ENCODE measurements around the gene AGPS.
"Not testable (repeated sequence)": the region's sequence is repeated elsewhere in the genome, so short reads cannot be mapped to it uniquely, and the experiment has no call there.

The AGPS gene

GRCh38 chr2:177392373-177393202 is at the start of gene AGPS:
Gene AGPS, plus strand, starts transcription at chr2:177392773. Its CDS starts 17 bp downstream, at chr2:177392790.
- peak within 1 kb of the TSS; percentile 65 for H3K27ac ChIP-seq (ENCODE audit: low read length)
- peak within 1 kb of the TSS; percentile 85 to 89 for H3K4me3 ChIP-seq (ENCODE audit: low read depth in 1 of 2, low read length in 2 of 2)
- H3K36me3 ChIP-seq (ENCODE audit: control insufficient read depth in 1 of 2, insufficient read depth in 2 of 2, low read length in 2 of 2) = peaks cover 0 to 7% of the 10 kb centered on the region in 2 donors
- peaks cover 10 to 19% of the 10 kb centered on the region in 2 donors for H3K4me1 ChIP-seq (ENCODE audit: control insufficient read depth in 1 of 2, insufficient read depth in 2 of 2, low read length in 2 of 2)
- no peaks in the 10 kb centered on the region for H3K27me3 ChIP-seq (ENCODE audit: low read depth, low read length)
- H3K9me3 ChIP-seq (ENCODE audit: control insufficient read depth in 1 of 2, low read length in 2 of 2) = no peaks in the 10 kb centered on the region

GRCh38 chr2:177343773-177344172 is 48.8 kb upstream of the AGPS start:
- no peaks in the 10 kb centered on the region for H3K9me3 ChIP-seq (ENCODE audit: control insufficient read depth in 1 of 2, low read length in 2 of 2)
- H3K4me1 ChIP-seq (ENCODE audit: control insufficient read depth in 1 of 2, insufficient read depth in 2 of 2, low read length in 2 of 2) = peaks cover 3 to 5% of the 10 kb centered on the region in 2 donors
- no peaks in the 10 kb centered on the region for H3K36me3 ChIP-seq (ENCODE audit: control insufficient read depth in 1 of 2, insufficient read depth in 2 of 2, low read length in 2 of 2)
- H3K27me3 ChIP-seq (ENCODE audit: low read depth, low read length) = no peaks in the 10 kb centered on the region
- H3K27ac ChIP-seq (ENCODE audit: low read length) = no peak overlapping the region
- no peak overlapping the region for H3K4me3 ChIP-seq (ENCODE audit: low read depth in 1 of 2, low read length in 2 of 2)

GRCh38 chr2:177344316-177344715 is 48.3 kb upstream of the AGPS start:
- Histone ChIP-seq H3K4me3 (ENCODE audit: low read depth in 1 of 2, low read length in 2 of 2) (no peak overlapping the region), H3K36me3 (ENCODE audit: control insufficient read depth in 1 of 2, insufficient read depth in 2 of 2, low read length in 2 of 2) (no peaks in the 10 kb centered on the region), H3K9me3 (ENCODE audit: control insufficient read depth in 1 of 2, low read length in 2 of 2) (no peaks in the 10 kb centered on the region), H3K27me3 (ENCODE audit: low read depth, low read length) (no peaks in the 10 kb centered on the region), H3K27ac (ENCODE audit: low read length) (no peak overlapping the region), H3K4me1 (ENCODE audit: control insufficient read depth in 1 of 2, insufficient read depth in 2 of 2, low read length in 2 of 2) (peaks cover 5 to 6% of the 10 kb centered on the region in 2 donors)

- Histone ChIP-seq H3K36me3 (ENCODE audit: control insufficient read depth in 1 of 2, insufficient read depth in 2 of 2, low read length in 2 of 2) (no peaks in the 10 kb centered on the region), H3K27ac (ENCODE audit: low read length) (no peak overlapping the region)
Measured at GRCh38 chr2:177346192-177346591, 46.4 kb upstream of the AGPS start.

GRCh38 chr2:177347570-177347969 is 45.0 kb upstream of the AGPS start:
- no peaks in the 10 kb centered on the region for H3K9me3 ChIP-seq (ENCODE audit: control insufficient read depth in 1 of 2, low read length in 2 of 2)
- no peaks in the 10 kb centered on the region for H3K27me3 ChIP-seq (ENCODE audit: low read depth, low read length)
- peaks cover 11 to 12% of the 10 kb centered on the region in 2 donors for H3K4me1 ChIP-seq (ENCODE audit: control insufficient read depth in 1 of 2, insufficient read depth in 2 of 2, low read length in 2 of 2)
- no peak overlapping the region for H3K4me3 ChIP-seq (ENCODE audit: low read depth in 1 of 2, low read length in 2 of 2)
- H3K27ac ChIP-seq (ENCODE audit: low read length) = no peak overlapping the region
- no peaks in the 10 kb centered on the region for H3K36me3 ChIP-seq (ENCODE audit: control insufficient read depth in 1 of 2, insufficient read depth in 2 of 2, low read length in 2 of 2)

More at GRCh38 chr2:177346192-177346591, 46.4 kb upstream of the AGPS start:
- Histone ChIP-seq H3K4me1 (ENCODE audit: control insufficient read depth in 1 of 2, insufficient read depth in 2 of 2, low read length in 2 of 2) (peaks cover 5 to 6% of the 10 kb centered on the region in 2 donors), H3K9me3 (ENCODE audit: control insufficient read depth in 1 of 2, low read length in 2 of 2) (no peaks in the 10 kb centered on the region), H3K4me3 (ENCODE audit: low read depth in 1 of 2, low read length in 2 of 2) (no peak overlapping the region), H3K27me3 (ENCODE audit: low read depth, low read length) (no peaks in the 10 kb centered on the region)

GRCh38 chr2:177348118-177348654 is 44.4 kb upstream of the AGPS start:
- no peaks in the 10 kb centered on the region for H3K9me3 ChIP-seq (ENCODE audit: control insufficient read depth in 1 of 2, low read length in 2 of 2)
- H3K4me1 ChIP-seq (ENCODE audit: control insufficient read depth in 1 of 2, insufficient read depth in 2 of 2, low read length in 2 of 2) = peaks cover 14 to 15% of the 10 kb centered on the region in 2 donors
- H3K4me3 ChIP-seq (ENCODE audit: low read depth in 1 of 2, low read length in 2 of 2) = no peak overlapping the region
- H3K27ac ChIP-seq (ENCODE audit: low read length) = no peak overlapping the region
- no peaks in the 10 kb centered on the region for H3K36me3 ChIP-seq (ENCODE audit: control insufficient read depth in 1 of 2, insufficient read depth in 2 of 2, low read length in 2 of 2)
- H3K27me3 ChIP-seq (ENCODE audit: low read depth, low read length) = no peaks in the 10 kb centered on the region

GRCh38 chr2:177348733-177349693 is 43.6 kb upstream of the AGPS start:
- Histone ChIP-seq H3K4me1 (ENCODE audit: control insufficient read depth in 1 of 2, insufficient read depth in 2 of 2, low read length in 2 of 2) (peaks cover 14 to 15% of the 10 kb centered on the region in 2 donors), H3K27me3 (ENCODE audit: low read depth, low read length) (no peaks in the 10 kb centered on the region), H3K27ac (ENCODE audit: low read length) (no peak overlapping the region), H3K9me3 (ENCODE audit: control insufficient read depth in 1 of 2, low read length in 2 of 2) (no peaks in the 10 kb centered on the region), H3K4me3 (ENCODE audit: low read depth in 1 of 2, low read length in 2 of 2) (no peak overlapping the region), H3K36me3 (ENCODE audit: control insufficient read depth in 1 of 2, insufficient read depth in 2 of 2, low read length in 2 of 2) (no peaks in the 10 kb centered on the region)

- not testable (repeated sequence) for H3K27me3 ChIP-seq (ENCODE audit: low read depth, low read length); H3K36me3 ChIP-seq (ENCODE audit: control insufficient read depth in 1 of 2, insufficient read depth in 2 of 2, low read length in 2 of 2); H3K4me3 ChIP-seq (ENCODE audit: low read depth in 1 of 2, low read length in 2 of 2); H3K27ac ChIP-seq (ENCODE audit: low read length); H3K9me3 ChIP-seq (ENCODE audit: control insufficient read depth in 1 of 2, low read length in 2 of 2)
- H3K4me1 ChIP-seq (ENCODE audit: control insufficient read depth in 1 of 2, insufficient read depth in 2 of 2, low read length in 2 of 2) = peaks cover 14 to 15% of the 10 kb centered on the region in 2 donors
Measured at GRCh38 chr2:177350624-177351023, 41.9 kb upstream of the AGPS start.

GRCh38 chr2:177351121-177351520 is 41.5 kb upstream of the AGPS start:
- H3K4me1 ChIP-seq (ENCODE audit: control insufficient read depth in 1 of 2, insufficient read depth in 2 of 2, low read length in 2 of 2) = peaks cover 15 to 17% of the 10 kb centered on the region in 2 donors
- not testable (repeated sequence) for H3K4me3 ChIP-seq (ENCODE audit: low read depth in 1 of 2, low read length in 2 of 2); H3K27ac ChIP-seq (ENCODE audit: low read length); H3K27me3 ChIP-seq (ENCODE audit: low read depth, low read length); H3K36me3 ChIP-seq (ENCODE audit: control insufficient read depth in 1 of 2, insufficient read depth in 2 of 2, low read length in 2 of 2); H3K9me3 ChIP-seq (ENCODE audit: control insufficient read depth in 1 of 2, low read length in 2 of 2)

GRCh38 chr2:177352441-177353186 is 40.0 kb upstream of the AGPS start:
- Histone ChIP-seq H3K36me3 (ENCODE audit: control insufficient read depth in 1 of 2, insufficient read depth in 2 of 2, low read length in 2 of 2) (no peaks in the 10 kb centered on the region), H3K27me3 (ENCODE audit: low read depth, low read length) (no peaks in the 10 kb centered on the region), H3K27ac (ENCODE audit: low read length) (peak overlapping the region; percentile 63), H3K4me3 (ENCODE audit: low read depth in 1 of 2, low read length in 2 of 2) (no peak overlapping the region), H3K4me1 (ENCODE audit: control insufficient read depth in 1 of 2, insufficient read depth in 2 of 2, low read length in 2 of 2) (peaks cover 10 to 18% of the 10 kb centered on the region in 2 donors), H3K9me3 (ENCODE audit: control insufficient read depth in 1 of 2, low read length in 2 of 2) (no peaks in the 10 kb centered on the region)
